Measurements from ENCODE around the gene TMEM198.

- TF ChIP-seq EZH2 (IDR thresholded peaks at IDR 0.05; ENCODE audit: borderline replicate concordance, low read depth, low read length, severe bottlenecking) (no peak), CTCF (IDR thresholded peaks at IDR 0.05; ENCODE audit: extremely low read depth in 1 of 2, insufficient read depth in 1 of 2, low read depth in 1 of 2, low read length in 2 of 2) (no peak), POLR2A (IDR thresholded peaks at IDR 0.05; ENCODE audit: low read depth, low read length) (no peak), POLR2AphosphoS5 (IDR thresholded peaks at IDR 0.05; ENCODE audit: insufficient read depth, low read depth, low read length) (no peak), MYC (IDR thresholded peaks at IDR 0.05; ENCODE audit: low read depth, low read length) (no peak), MAX (IDR thresholded peaks at IDR 0.05; ENCODE audit: insufficient read depth, insufficient read length) (no peak), JUN (IDR thresholded peaks at IDR 0.05; ENCODE audit: borderline replicate concordance, insufficient read depth, insufficient read length, low read depth) (no peak), GATA2 (IDR thresholded peaks at IDR 0.05; ENCODE audit: insufficient read depth, insufficient read length, low read depth, low read length) (no peak), FOS (IDR thresholded peaks at IDR 0.05; ENCODE audit: borderline replicate concordance, insufficient read depth, low read length) (no peak)
Measured at GRCh38 chr2:219531639-219532377, 12.0 kb upstream of the TMEM198 start.
